ENCODE measurements around the gene CFAP100. TPM values are rescaled to one million over a fixed set of nuclear protein-coding genes. Genes with fewer than 3 reads are reported as not detected.

CFAP100 gene
- total RNA-seq, 1 experiment from 2014 or later: not detected

DNA sequence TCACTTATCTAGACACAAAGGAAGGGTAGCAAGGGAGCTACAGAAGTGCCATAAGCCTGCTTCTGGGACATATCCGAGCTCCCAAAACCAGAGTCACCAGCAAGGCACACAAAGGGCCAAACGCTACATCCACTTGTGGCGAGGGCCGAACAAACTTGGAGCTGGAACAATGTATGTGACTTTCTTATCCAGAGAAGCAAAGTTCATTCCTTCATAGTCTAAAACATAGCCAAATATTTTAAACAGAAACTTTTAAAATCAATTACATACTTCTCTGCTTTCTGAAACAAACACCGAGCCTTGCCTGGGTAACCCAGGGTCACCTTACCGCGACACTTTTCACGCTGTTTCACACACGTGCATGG is 65.0 kb downstream of the CFAP100 start:
- ChIA-PET CTCF (no interaction called here), POLR2A (no interaction called here)
- DNase-seq: no peak
- intact Hi-C loops (cut with micrococcal nuclease; ENCODE audit: unreplicated experiment): no loop called here
- Histone ChIP-seq H3K36me3 (ENCODE audit: control insufficient read depth, insufficient read depth, low read length) (no peaks in the 10 kb centered on the region; the same call in 1 of the 2 replicates), H3K4me3 (ENCODE audit: low read depth, low read length) (no peak overlapping the region), H3K27me3 (replicated peaks; ENCODE audit: control insufficient read depth, insufficient read depth, low read length) (no peaks in the 10 kb centered on the region), H3K9me3 (no peaks in the 10 kb centered on the region), H3K4me1 (no peaks in the 10 kb centered on the region)
- no TSS peak for BruUV-seq (replicated peaks)
- Mint-ChIP-seq H3K27ac (ENCODE audit: unreplicated experiment) (no peak overlapping the region), H3K4me1 (ENCODE audit: low read depth, unreplicated experiment) (no peaks in the 10 kb centered on the region), H3K9me3 (ENCODE audit: unreplicated experiment) (no peaks in the 10 kb centered on the region), H3K27me3 (ENCODE audit: insufficient read depth, unreplicated experiment) (no peaks in the 10 kb centered on the region), H3K36me3 (ENCODE audit: insufficient read depth, unreplicated experiment) (peaks cover 60% of the 10 kb centered on the region), H3K4me3 (ENCODE audit: unreplicated experiment) (no peak overlapping the region)
- TF ChIP-seq, protein P1, sequence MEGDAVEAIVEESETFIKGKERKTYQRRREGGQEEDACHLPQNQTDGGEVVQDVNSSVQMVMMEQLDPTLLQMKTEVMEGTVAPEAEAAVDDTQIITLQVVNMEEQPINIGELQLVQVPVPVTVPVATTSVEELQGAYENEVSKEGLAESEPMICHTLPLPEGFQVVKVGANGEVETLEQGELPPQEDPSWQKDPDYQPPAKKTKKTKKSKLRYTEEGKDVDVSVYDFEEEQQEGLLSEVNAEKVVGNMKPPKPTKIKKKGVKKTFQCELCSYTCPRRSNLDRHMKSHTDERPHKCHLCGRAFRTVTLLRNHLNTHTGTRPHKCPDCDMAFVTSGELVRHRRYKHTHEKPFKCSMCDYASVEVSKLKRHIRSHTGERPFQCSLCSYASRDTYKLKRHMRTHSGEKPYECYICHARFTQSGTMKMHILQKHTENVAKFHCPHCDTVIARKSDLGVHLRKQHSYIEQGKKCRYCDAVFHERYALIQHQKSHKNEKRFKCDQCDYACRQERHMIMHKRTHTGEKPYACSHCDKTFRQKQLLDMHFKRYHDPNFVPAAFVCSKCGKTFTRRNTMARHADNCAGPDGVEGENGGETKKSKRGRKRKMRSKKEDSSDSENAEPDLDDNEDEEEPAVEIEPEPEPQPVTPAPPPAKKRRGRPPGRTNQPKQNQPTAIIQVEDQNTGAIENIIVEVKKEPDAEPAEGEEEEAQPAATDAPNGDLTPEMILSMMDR (IDR thresholded peaks at IDR 0.05; ENCODE audit: insufficient read depth in 1 of 2, low read depth in 1 of 2, low read length in 1 of 2, severe bottlenecking in 1 of 2, unreplicated experiment in 1 of 2): no peak

DNA sequence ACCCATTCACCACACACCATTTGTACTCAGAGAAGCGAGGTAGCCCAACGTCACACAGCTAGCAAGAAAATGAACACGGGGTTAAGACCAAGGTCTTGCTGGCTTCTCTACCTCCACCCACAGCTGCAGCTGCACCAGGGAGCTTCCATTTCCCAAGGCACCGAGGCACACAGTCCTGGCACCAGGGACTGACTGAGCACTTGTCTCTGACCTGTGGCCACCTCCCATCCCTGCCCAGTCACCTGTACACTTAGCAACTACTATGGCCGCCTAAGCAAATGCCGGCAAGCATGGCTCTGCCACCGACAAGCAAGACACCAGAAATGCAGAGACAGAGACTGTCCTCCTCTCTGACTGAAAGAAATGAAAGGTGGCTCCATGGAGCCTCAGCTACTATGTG is 65.7 kb downstream of the CFAP100 start:
- intact Hi-C loops (cut with micrococcal nuclease; ENCODE audit: unreplicated experiment): no loop called here
- CTCF ChIA-PET: no interaction called here
- H3K9me3 ChIP-seq: no peaks in the 10 kb centered on the region

DNA sequence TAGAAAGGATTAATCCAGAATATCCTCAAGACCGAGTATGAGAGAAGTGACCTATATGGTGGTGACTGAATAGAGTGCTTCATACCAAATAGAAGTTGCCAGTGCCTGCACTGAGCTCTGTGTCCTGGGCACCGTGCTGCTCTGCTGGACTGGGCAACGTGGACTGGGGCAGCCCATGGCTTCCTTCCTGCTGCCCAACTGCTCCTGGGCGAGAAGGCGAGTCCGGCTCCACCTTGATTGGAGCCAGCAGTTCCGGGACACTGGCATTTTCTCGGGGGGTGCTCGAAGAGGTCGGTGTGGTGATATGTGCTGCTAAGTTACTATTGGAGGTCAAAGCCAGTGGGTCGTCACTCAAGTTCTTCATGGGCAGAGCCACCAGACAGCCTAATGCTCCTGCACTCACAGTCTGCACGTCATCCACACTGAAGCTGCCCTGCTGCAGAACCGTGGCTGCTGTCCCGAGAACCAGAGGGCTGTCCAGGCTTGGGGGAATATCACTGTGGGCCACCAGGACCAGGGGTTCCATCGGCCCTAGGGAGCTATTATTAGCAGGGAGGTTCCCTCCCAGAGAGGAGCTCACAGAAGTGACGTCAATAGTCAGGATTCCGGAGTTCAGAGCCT is 66.9 kb downstream of the CFAP100 start:
- intact Hi-C loops (cut with micrococcal nuclease; ENCODE audit: unreplicated experiment): no loop called here
- no peak for DNase-seq
- BruUV-seq (replicated peaks): no TSS peak
- no peaks in the 10 kb centered on the region for H3K27me3 ChIP-seq (replicated peaks; ENCODE audit: control insufficient read depth, insufficient read depth, low read length)
- no peaks in the 10 kb centered on the region for H3K9me3 Mint-ChIP-seq (ENCODE audit: unreplicated experiment)
- no peak overlapping the region for H3K27ac Mint-ChIP-seq (ENCODE audit: unreplicated experiment)
- ChIA-PET POLR2A (no interaction called here), CTCF (no interaction called here)
- no peak overlapping the region for H3K4me3 ChIP-seq (ENCODE audit: low read depth, low read length)
- no peak overlapping the region for H3K4me3 Mint-ChIP-seq (ENCODE audit: unreplicated experiment)
- H3K36me3 Mint-ChIP-seq (ENCODE audit: insufficient read depth, unreplicated experiment): peaks cover 58% of the 10 kb centered on the region
- H3K4me1 ChIP-seq: no peaks in the 10 kb centered on the region
- H3K9me3 ChIP-seq: no peaks in the 10 kb centered on the region
- TF ChIP-seq, protein P1 (IDR thresholded peaks at IDR 0.05; ENCODE audit: insufficient read depth in 1 of 2, low read depth in 1 of 2, low read length in 1 of 2, severe bottlenecking in 1 of 2, unreplicated experiment in 1 of 2): no peak
- no peaks in the 10 kb centered on the region for H3K4me1 Mint-ChIP-seq (ENCODE audit: low read depth, unreplicated experiment)
- H3K36me3 ChIP-seq (ENCODE audit: control insufficient read depth, insufficient read depth, low read length): peaks cover 4% of the 10 kb centered on the region
- no peaks in the 10 kb centered on the region for H3K27me3 Mint-ChIP-seq (ENCODE audit: insufficient read depth, unreplicated experiment)

More for the DNA sequence above, 65.7 kb downstream of the CFAP100 start:
- H3K4me1 Mint-ChIP-seq (ENCODE audit: low read depth, unreplicated experiment): no peaks in the 10 kb centered on the region
- H3K27ac Mint-ChIP-seq (ENCODE audit: unreplicated experiment): no peak overlapping the region
- TF ChIP-seq, protein P1 (IDR thresholded peaks at IDR 0.05; ENCODE audit: insufficient read depth in 1 of 2, low read depth in 1 of 2, low read length in 1 of 2, severe bottlenecking in 1 of 2, unreplicated experiment in 1 of 2): no peak
- H3K27me3 Mint-ChIP-seq (ENCODE audit: insufficient read depth, unreplicated experiment): no peaks in the 10 kb centered on the region
- H3K4me3 ChIP-seq (ENCODE audit: low read depth, low read length): no peak overlapping the region
- peaks cover 3% of the 10 kb centered on the region for H3K36me3 ChIP-seq (ENCODE audit: control insufficient read depth, insufficient read depth, low read length)
- no TSS peak for BruUV-seq (replicated peaks)
- H3K27me3 ChIP-seq (replicated peaks; ENCODE audit: control insufficient read depth, insufficient read depth, low read length): no peaks in the 10 kb centered on the region
- no peak for DNase-seq
- no peaks in the 10 kb centered on the region for H3K4me1 ChIP-seq
- no peak overlapping the region for H3K4me3 Mint-ChIP-seq (ENCODE audit: unreplicated experiment)
- H3K9me3 Mint-ChIP-seq (ENCODE audit: unreplicated experiment): no peaks in the 10 kb centered on the region
- H3K36me3 Mint-ChIP-seq (ENCODE audit: insufficient read depth, unreplicated experiment): peaks cover 56% of the 10 kb centered on the region
- POLR2A ChIA-PET: no interaction called here

All from Caco-2 (cell line).